Measurements from ENCODE around the gene KDM7A. TPM values are rescaled to one million over a fixed set of nuclear protein-coding genes. Genes with fewer than 3 reads are reported as not detected.

The KDM7A gene, protein sequence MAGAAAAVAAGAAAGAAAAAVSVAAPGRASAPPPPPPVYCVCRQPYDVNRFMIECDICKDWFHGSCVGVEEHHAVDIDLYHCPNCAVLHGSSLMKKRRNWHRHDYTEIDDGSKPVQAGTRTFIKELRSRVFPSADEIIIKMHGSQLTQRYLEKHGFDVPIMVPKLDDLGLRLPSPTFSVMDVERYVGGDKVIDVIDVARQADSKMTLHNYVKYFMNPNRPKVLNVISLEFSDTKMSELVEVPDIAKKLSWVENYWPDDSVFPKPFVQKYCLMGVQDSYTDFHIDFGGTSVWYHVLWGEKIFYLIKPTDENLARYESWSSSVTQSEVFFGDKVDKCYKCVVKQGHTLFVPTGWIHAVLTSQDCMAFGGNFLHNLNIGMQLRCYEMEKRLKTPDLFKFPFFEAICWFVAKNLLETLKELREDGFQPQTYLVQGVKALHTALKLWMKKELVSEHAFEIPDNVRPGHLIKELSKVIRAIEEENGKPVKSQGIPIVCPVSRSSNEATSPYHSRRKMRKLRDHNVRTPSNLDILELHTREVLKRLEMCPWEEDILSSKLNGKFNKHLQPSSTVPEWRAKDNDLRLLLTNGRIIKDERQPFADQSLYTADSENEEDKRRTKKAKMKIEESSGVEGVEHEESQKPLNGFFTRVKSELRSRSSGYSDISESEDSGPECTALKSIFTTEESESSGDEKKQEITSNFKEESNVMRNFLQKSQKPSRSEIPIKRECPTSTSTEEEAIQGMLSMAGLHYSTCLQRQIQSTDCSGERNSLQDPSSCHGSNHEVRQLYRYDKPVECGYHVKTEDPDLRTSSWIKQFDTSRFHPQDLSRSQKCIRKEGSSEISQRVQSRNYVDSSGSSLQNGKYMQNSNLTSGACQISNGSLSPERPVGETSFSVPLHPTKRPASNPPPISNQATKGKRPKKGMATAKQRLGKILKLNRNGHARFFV
- total RNA-seq, result 5.5 and 7.0 TPM in 2 replicates
- polyA plus RNA-seq, result 0.75 and 1.4 TPM in 2 replicates

DNA sequence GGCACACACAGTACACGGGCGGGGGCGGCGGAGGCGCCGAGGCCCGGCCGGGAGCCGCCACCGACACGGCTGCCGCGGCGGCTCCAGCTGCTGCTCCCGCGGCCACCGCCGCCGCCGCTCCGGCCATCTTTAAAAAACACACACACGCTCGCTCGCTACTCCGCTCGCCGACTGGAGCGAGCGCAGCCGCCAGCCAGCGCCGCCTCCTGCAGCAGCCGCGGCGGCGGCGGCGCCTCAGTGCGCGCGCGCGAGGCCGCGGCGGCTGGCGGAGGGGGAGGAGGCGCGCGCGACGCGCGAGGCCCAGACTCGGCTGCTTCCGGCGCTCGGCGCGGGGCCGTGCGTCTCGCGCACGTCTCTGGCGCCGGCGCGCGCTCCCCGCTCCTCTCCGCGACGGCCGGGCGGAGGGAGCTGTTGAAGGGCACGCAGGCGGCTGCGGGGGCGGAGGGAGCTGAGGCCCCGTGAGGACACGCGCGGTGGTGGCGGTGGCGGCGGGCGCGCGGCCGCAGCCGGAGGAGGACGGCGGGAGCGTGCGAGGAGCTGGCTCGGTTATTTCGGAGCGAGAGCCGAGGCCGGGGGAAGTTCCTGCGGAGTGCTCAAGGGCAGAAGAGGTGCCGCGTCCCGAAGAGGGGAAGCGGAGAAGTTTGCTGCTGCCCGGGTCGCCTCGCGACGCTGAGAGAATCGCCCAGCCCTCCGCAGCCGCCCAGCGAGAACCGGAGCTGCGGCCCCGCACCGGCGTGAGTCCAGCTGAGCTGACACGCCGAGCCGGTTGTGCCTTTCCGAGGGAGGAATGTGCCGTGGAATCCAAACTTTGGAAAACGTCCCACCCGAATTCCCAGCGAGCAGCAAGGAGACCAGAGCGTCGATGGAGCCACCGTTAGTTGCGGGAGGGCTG is at the start of gene KDM7A:
KDM7A (minus strand) TSS at position 173 of the 892 bp plus-strand sequence; CDS start at position 127, 46 bp downstream.
- WGBS (ENCODE audit: low lambda C conversion rate, missing lambda C conversion rate), result 1% methylated on average over 83 of the region's 132 CpGs
- Histone ChIP-seq H3K36me3 (replicated peaks; ENCODE audit: insufficient read depth, low read depth) (no peaks in the 10 kb centered on the region), H3K4me1 (ENCODE audit: insufficient read depth) (no peaks in the 10 kb centered on the region), H3K27ac (peak within 1 kb of the TSS; percentile 90), H4K20me1 (ENCODE audit: insufficient read depth, poor library complexity, severe bottlenecking) (no peaks in the 10 kb centered on the region), H3K79me2 (peaks cover 29% of the 10 kb centered on the region), H3K9me3 (ENCODE audit: low read depth) (no peaks in the 10 kb centered on the region), H3K9me2 (replicated peaks; ENCODE audit: insufficient read depth) (no peaks in the 10 kb centered on the region), H2AFZ (peak within 1 kb of the TSS; percentile 95), H3K4me2 (peak within 1 kb of the TSS; percentile 96), H3K4me3 (peak within 1 kb of the TSS; percentile 87), H3K27me3 (peaks cover 23% of the 10 kb centered on the region)
- peak; percentile 98 for DNase-seq (ENCODE audit: low spot score)
- TF ChIP-seq EZH2 (IDR thresholded peaks at IDR 0.05; ENCODE audit: borderline replicate concordance) (no peak), EZH2phosphoT487 (IDR thresholded peaks at IDR 0.05; ENCODE audit: low read depth, severe bottlenecking, unreplicated experiment) (no peak)
- TF ChIP-seq, protein P1, sequence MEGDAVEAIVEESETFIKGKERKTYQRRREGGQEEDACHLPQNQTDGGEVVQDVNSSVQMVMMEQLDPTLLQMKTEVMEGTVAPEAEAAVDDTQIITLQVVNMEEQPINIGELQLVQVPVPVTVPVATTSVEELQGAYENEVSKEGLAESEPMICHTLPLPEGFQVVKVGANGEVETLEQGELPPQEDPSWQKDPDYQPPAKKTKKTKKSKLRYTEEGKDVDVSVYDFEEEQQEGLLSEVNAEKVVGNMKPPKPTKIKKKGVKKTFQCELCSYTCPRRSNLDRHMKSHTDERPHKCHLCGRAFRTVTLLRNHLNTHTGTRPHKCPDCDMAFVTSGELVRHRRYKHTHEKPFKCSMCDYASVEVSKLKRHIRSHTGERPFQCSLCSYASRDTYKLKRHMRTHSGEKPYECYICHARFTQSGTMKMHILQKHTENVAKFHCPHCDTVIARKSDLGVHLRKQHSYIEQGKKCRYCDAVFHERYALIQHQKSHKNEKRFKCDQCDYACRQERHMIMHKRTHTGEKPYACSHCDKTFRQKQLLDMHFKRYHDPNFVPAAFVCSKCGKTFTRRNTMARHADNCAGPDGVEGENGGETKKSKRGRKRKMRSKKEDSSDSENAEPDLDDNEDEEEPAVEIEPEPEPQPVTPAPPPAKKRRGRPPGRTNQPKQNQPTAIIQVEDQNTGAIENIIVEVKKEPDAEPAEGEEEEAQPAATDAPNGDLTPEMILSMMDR (IDR thresholded peaks at IDR 0.05; ENCODE audit: poor library complexity), result no peak

DNA sequence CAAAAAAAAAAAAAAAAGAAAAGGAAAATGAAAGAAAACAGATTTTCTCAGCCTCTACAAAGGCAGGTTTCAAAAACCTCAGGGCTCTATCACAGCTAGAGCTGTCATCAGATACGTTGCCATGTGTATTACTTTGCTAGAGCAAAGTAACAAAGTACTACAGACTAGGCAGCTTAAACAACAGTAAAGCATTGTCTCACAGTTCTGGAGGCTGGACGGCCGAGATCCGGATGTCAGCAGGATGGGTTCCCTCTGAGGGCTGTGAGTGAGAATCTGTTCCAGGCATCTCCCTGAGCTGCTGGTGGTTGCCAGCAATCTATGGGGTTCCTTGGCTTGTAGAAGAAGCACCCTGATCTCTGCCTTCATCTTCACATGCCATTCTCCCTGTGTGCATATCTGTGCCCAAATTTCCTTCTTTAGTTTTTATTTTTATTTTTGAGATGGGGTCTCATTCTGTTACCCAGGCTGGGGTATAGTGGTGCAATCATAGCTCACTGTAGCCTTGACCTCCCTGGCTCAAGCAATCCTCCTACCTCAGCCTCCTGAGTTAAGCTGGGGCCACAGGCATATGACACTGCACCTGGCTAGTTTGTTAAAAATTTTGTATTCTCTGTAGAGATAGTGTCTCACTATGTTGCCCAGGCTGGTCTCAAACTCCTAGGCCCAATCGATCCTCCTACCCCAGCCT is 48.9 kb upstream of the KDM7A start:
- H3K9me3 ChIP-seq (ENCODE audit: low read depth), result no peaks in the 10 kb centered on the region
- WGBS (ENCODE audit: low lambda C conversion rate, missing lambda C conversion rate), result 75% methylated on average over 5 of the region's 5 CpGs
- H3K9me2 ChIP-seq (replicated peaks; ENCODE audit: insufficient read depth), result no peaks in the 10 kb centered on the region
- TF ChIP-seq EZH2phosphoT487 (IDR thresholded peaks at IDR 0.05; ENCODE audit: low read depth, severe bottlenecking, unreplicated experiment) (no peak), EZH2 (IDR thresholded peaks at IDR 0.05; ENCODE audit: borderline replicate concordance) (no peak)
- TF ChIP-seq, protein P1 (IDR thresholded peaks at IDR 0.05; ENCODE audit: poor library complexity), result no peak
- no peak overlapping the region for H2AFZ ChIP-seq
- H3K4me3 ChIP-seq, result no peak overlapping the region
- H3K79me2 ChIP-seq, result no peaks in the 10 kb centered on the region
- no peaks in the 10 kb centered on the region for H3K36me3 ChIP-seq (replicated peaks; ENCODE audit: insufficient read depth, low read depth)
- H3K4me1 ChIP-seq (ENCODE audit: insufficient read depth), result peaks cover 8% of the 10 kb centered on the region
- H3K27me3 ChIP-seq, result peaks cover 11% of the 10 kb centered on the region
- no peaks in the 10 kb centered on the region for H4K20me1 ChIP-seq (ENCODE audit: insufficient read depth, poor library complexity, severe bottlenecking)
- H3K4me2 ChIP-seq, result no peak overlapping the region
- DNase-seq (ENCODE audit: low spot score), result no peak
- H3K27ac ChIP-seq, result no peak overlapping the region

Data from hepatocyte (in vitro differentiated cells).